ENCODE measurements around the gene RFC5.

GRCh38 chr12:117981267-117981666 is 35.2 kb upstream of the RFC5 start:
- TF ChIP-seq EZH2 (IDR thresholded peaks at IDR 0.05; ENCODE audit: borderline replicate concordance, low read depth, low read length, poor library complexity, severe bottlenecking) (no peak), CTCF (conservative IDR thresholded peaks at IDR 0.05; ENCODE audit: low read depth, low read length) (no peak)
